Fibroblast of lung (primary cell): Measurements from ENCODE around the gene DALRD3. TPM values are rescaled to one million over a fixed set of nuclear protein-coding genes. Genes with fewer than 3 reads are reported as not detected.

Experiments used
- DNase-seq, 2 donors: peaks; one replicate each; pipeline versions ENCODE4 v3.0.0 to v3.0.0-alpha.2; 2010; ENCODE audit warnings: low read depth in 2 of 2
- H2AFZ ChIP-seq: 2 replicates; pipeline ENCODE4 v1.5.1; 2012; ENCODE audit warnings: low read length, control low read depth, inconsistent platforms
- H3K27ac ChIP-seq: 2 replicates; pipeline ENCODE4 v1.5.1; 2011; ENCODE audit warnings: low read length, control low read depth; ENCODE audit not compliant: insufficient read depth
- H3K27me3 ChIP-seq: 2 replicates; pipeline ENCODE4 v1.5.1; 2011; ENCODE audit warnings: mild to moderate bottlenecking, low read length; ENCODE audit not compliant: control insufficient read depth, insufficient read depth
- H3K36me3 ChIP-seq: 2 replicates; pipeline ENCODE4 v1.5.1; 2011; ENCODE audit warnings: low read length; ENCODE audit not compliant: control insufficient read depth, insufficient read depth
- H3K4me1 ChIP-seq: 2 replicates; pipeline ENCODE4 v1.5.1; 2011; ENCODE audit warnings: low read length; ENCODE audit not compliant: control insufficient read depth, insufficient read depth; ENCODE audit errors: extremely low read depth
- H3K4me2 ChIP-seq: 2 replicates; pipeline ENCODE4 v1.5.1; 2011; ENCODE audit warnings: low read length, control low read depth; ENCODE audit not compliant: insufficient read depth; ENCODE audit errors: extremely low read depth
- H3K4me3 ChIP-seq, 4 experiments: fragments of 200-600 bp in 1 of 4; sonication (generic) in 1 of 4; replicated peaks in 1 of 4; 2 replicates each; pipeline ENCODE4 v1.5.1; 2011 to 2016; ENCODE audit warnings: low read length in 4 of 4, low read depth in 3 of 4, mild to moderate bottlenecking in 3 of 4, control low read depth in 2 of 4, inconsistent platforms in 1 of 4, mixed read lengths in 1 of 4; ENCODE audit not compliant: insufficient read depth in 1 of 4; ENCODE audit errors: control extremely low read depth in 1 of 4
- H3K79me2 ChIP-seq: 2 replicates; pipeline ENCODE4 v1.5.1; 2012; ENCODE audit warnings: mild to moderate bottlenecking, low read length, inconsistent platforms; ENCODE audit not compliant: control insufficient read depth, insufficient read depth
- H3K9ac ChIP-seq: 2 replicates; pipeline ENCODE4 v1.5.1; 2011; ENCODE audit warnings: mild to moderate bottlenecking, low read length, control low read depth; ENCODE audit not compliant: insufficient read depth
- H3K9me3 ChIP-seq: 2 replicates; pipeline ENCODE4 v1.5.1; 2012; ENCODE audit warnings: low read depth, low read length; ENCODE audit not compliant: control insufficient read depth, insufficient read depth
- H4K20me1 ChIP-seq: 2 replicates; pipeline ENCODE4 v1.5.1; 2011; ENCODE audit warnings: low read length; ENCODE audit not compliant: control insufficient read depth, insufficient read depth; ENCODE audit errors: extremely low read depth
- EZH2 ChIP-seq: IDR thresholded peaks from 2 replicates; pipeline ENCODE4 v1.5.1; 2012; ENCODE audit warnings: low read length, control low read depth, mild to moderate bottlenecking; ENCODE audit errors: missing control alignments
- polyA plus RNA-seq, 2 donors: library from polyadenylated mRNA; depleted of rRNA in 1 of 2; stranded (reverse) in 1 of 2; unstranded in 1 of 2; fragments of >200 nt; gene quantifications; 2 replicates each; pipeline ENCODE4 v1.2.1, GENCODE V29; 2011 to 2012; ENCODE audit warnings: missing spikeins in 1 of 2
- total RNA-seq: library from RNA; depleted of rRNA; stranded (reverse); fragments of >200 nt; gene quantifications from 2 replicates; pipeline ENCODE4 v1.2.1, GENCODE V29; 2014
- TF ChIP-seq, protein P1 (sequence below), 2 donors: IDR thresholded peaks in 1 of 2; conservative IDR thresholded peaks in 1 of 2; 1 replicate in 1 of 2; 2 replicates in 1 of 2; pipeline ENCODE4 v1.5.1; 2011 to 2012; ENCODE audit warnings: low read length in 2 of 2, control low read depth in 1 of 2, inconsistent platforms in 1 of 2, low read depth in 1 of 2, mild to moderate bottlenecking in 1 of 2

DALRD3 gene
- total and polyA plus RNA-seq, 2 donors (not counting 1 experiment from before 2014, with no cell fraction given) = 40.2 to 70.2 TPM

DNA sequence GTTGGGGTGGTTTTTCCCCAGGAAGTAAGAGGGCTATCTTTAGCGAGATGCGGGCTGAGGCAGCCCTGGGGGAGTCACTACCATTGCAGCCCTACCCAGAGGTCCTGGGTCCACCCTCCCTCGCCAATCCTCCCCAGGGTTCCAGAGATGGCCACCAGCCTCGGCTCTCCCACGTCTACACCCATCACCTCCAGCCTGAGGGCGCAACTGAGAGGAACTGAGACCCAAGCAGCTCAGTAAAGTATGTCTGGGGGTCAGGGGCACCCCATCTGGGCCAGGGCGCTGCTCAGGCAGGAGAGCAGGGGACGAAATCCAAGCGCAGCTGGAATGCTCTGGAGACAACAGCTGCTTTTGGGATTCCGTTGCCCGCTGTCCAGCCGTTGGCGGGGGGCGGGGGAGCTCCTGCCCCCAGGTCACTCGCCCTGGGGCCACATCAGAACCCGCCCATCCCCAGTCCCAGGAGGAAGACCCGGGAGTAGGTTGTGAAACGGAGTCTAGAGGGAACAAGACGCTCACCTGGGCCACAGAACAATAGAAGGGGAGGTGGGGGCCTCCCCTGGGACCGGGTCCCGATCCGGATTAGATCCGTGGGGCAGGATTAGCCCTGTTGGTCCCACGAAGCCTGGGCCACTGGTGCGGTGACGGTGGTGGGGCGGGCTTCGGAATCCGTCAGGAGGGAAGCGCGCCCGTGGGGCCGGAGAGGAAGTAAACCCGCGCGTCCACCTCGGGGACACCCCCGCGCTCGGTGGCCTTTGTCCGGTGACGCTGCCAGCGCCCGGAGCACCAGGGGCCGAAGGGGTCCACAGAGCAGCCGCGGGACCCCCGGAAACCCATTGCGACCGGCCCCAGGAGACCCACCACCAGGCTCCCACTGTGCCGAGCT is 2.2 kb upstream of the DALRD3 start:
- H3K27me3 ChIP-seq = no peaks in the 10 kb centered on the region
- peaks cover 28% of the 10 kb centered on the region for H3K36me3 ChIP-seq
- no peak for DNase-seq
- H3K9ac ChIP-seq = peak overlapping the region; percentile 98
- peak overlapping the region; percentile 70 to 95 (median 84) for H3K4me3 ChIP-seq
- H3K9me3 ChIP-seq = no peaks in the 10 kb centered on the region
- H4K20me1 ChIP-seq = no peaks in the 10 kb centered on the region
- peak overlapping the region; percentile 89 for H3K27ac ChIP-seq
- no peak overlapping the region for H2AFZ ChIP-seq
- TF ChIP-seq, protein P1, sequence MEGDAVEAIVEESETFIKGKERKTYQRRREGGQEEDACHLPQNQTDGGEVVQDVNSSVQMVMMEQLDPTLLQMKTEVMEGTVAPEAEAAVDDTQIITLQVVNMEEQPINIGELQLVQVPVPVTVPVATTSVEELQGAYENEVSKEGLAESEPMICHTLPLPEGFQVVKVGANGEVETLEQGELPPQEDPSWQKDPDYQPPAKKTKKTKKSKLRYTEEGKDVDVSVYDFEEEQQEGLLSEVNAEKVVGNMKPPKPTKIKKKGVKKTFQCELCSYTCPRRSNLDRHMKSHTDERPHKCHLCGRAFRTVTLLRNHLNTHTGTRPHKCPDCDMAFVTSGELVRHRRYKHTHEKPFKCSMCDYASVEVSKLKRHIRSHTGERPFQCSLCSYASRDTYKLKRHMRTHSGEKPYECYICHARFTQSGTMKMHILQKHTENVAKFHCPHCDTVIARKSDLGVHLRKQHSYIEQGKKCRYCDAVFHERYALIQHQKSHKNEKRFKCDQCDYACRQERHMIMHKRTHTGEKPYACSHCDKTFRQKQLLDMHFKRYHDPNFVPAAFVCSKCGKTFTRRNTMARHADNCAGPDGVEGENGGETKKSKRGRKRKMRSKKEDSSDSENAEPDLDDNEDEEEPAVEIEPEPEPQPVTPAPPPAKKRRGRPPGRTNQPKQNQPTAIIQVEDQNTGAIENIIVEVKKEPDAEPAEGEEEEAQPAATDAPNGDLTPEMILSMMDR (conservative IDR thresholded peaks at IDR 0.05 in 1 of 2, IDR thresholded peaks at IDR 0.05 in 1 of 2; ENCODE audit: low read depth in 1 of 2, low read length in 2 of 2) = no peak
- no peak for TF ChIP-seq EZH2
- peak overlapping the region; percentile 86 for H3K4me2 ChIP-seq
- peaks cover 35% of the 10 kb centered on the region for H3K79me2 ChIP-seq
- peaks cover 11% of the 10 kb centered on the region for H3K4me1 ChIP-seq

DNA sequence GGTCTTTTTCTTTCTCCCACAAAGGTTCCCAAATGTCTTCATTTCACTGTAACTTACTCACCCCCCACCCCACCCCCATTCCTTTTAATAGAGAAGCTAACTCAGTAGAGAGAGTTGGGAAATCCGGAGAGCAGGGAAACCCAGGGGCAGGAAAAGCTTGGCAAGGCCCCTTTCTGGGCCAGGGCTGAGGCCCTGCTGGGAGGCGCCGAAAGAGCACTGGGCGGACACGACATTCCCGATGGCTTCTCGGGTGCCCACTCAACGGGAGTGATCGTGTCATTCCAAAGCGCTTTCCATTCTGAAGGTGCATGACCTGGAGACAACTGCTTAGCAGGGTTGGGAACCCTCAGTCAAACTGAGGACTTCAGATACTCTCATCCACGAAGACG is 1.6 kb upstream of the DALRD3 start:
- TF ChIP-seq, protein P1 (conservative IDR thresholded peaks at IDR 0.05 in 1 of 2, IDR thresholded peaks at IDR 0.05 in 1 of 2; ENCODE audit: low read depth in 1 of 2, low read length in 2 of 2) = no peak
- no peak for TF ChIP-seq EZH2
- Histone ChIP-seq H4K20me1 (no peaks in the 10 kb centered on the region), H3K27me3 (no peaks in the 10 kb centered on the region), H3K27ac (peak overlapping the region; percentile 89), H3K36me3 (peaks cover 29% of the 10 kb centered on the region), H3K4me2 (peak overlapping the region; percentile 86), H3K9me3 (no peaks in the 10 kb centered on the region), H3K9ac (no peak overlapping the region), H2AFZ (no peak overlapping the region), H3K4me3 (peak overlapping the region; percentile 70 to 95 (median 84)), H3K4me1 (peaks cover 11% of the 10 kb centered on the region), H3K79me2 (peaks cover 30% of the 10 kb centered on the region)
- no peak for DNase-seq

DNA sequence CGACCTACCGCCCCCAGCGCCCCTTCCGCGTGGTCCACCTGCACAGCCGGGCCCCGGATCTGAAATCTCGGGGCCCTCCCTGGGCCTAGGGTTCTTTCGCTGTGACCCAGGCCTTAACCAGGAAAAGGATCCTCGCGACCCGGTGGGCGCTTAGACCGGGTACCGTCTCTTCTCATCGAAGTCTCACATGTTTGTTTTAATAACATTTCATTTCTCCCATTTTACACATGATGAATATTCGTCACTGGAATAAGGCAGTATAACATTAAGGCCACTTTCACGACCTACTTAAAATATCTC is 277 bp upstream of the DALRD3 start:
- no peak for DNase-seq
- H3K27ac ChIP-seq = peak overlapping the region; percentile 87

More for the DNA sequence above, 277 bp upstream of the DALRD3 start:
- Histone ChIP-seq H4K20me1 (no peaks in the 10 kb centered on the region), H3K9me3 (no peaks in the 10 kb centered on the region), H3K9ac (peak overlapping the region; percentile 76), H2AFZ (no peak overlapping the region), H3K4me3 (peak overlapping the region; percentile 74 to 92 (median 80)), H3K36me3 (peaks cover 32% of the 10 kb centered on the region), H3K27me3 (no peaks in the 10 kb centered on the region), H3K79me2 (peaks cover 32% of the 10 kb centered on the region), H3K4me1 (peaks cover 11% of the 10 kb centered on the region), H3K4me2 (peak overlapping the region; percentile 99)
- TF ChIP-seq, protein P1 (conservative IDR thresholded peaks at IDR 0.05 in 1 of 2, IDR thresholded peaks at IDR 0.05 in 1 of 2; ENCODE audit: low read depth in 1 of 2, low read length in 2 of 2) = no peak
- no peak for TF ChIP-seq EZH2
